Activated naive CD4-positive, alpha-beta T cell treated with anti-CD3 and anti-CD28 coated beads, Interleukin-2, amount 10 ng/mL, durations not matched to agents 7 days and 5 days (primary cell): ENCODE results near the gene CLSTN1.

ENCODE experiments used
- CTCF ChIA-PET: fragments of 350-600 bp; sonication (Branson Sonifier 250); formaldehyde crosslinking; loops from one replicate; lab custom pipeline; 2021; ENCODE audit warnings: antibody characterized with exemption; lab: Charles Lee
- DNase-seq: peaks from one replicate; pipeline ENCODE4 v3.0.0-alpha.2; 2020
- H3K27ac Mint-ChIP-seq: one replicate; pipeline ENCODE4 v1.8.0; 2021; ENCODE audit warnings: mild to moderate bottlenecking, moderate library complexity, mixed read lengths
- H3K27me3 Mint-ChIP-seq: one replicate; pipeline ENCODE4 v1.8.0; 2021; ENCODE audit warnings: mild to moderate bottlenecking, mixed read lengths
- H3K36me3 Mint-ChIP-seq: one replicate; pipeline ENCODE4 v1.8.0; 2021; ENCODE audit warnings: mixed read lengths
- H3K4me1 Mint-ChIP-seq: one replicate; pipeline ENCODE4 v1.8.0; 2021; ENCODE audit warnings: mixed read lengths
- H3K4me3 Mint-ChIP-seq: one replicate; pipeline ENCODE4 v1.8.0; 2021; ENCODE audit warnings: mild to moderate bottlenecking, moderate library complexity, mixed read lengths
- H3K9me3 Mint-ChIP-seq: one replicate; pipeline ENCODE4 v1.8.0; 2021; ENCODE audit warnings: mixed read lengths

CLSTN1 gene

GRCh38 chr1:9833632-9834031 is 9.9 kb upstream of the CLSTN1 start:
- H3K4me3 Mint-ChIP-seq = no peak overlapping the region
- DNase-seq = no peak
- H3K9me3 Mint-ChIP-seq = no peaks in the 10 kb centered on the region
- CTCF ChIA-PET = interaction anchor here (1.0 to 1.8 kb wide), 2 partner anchors 15 to 32 kb away, joined by 3 to 4 read pairs; no protein-coding TSS in a partner anchor
- no peak overlapping the region for H3K27ac Mint-ChIP-seq
- H3K27me3 Mint-ChIP-seq = peaks cover 39% of the 10 kb centered on the region
- H3K4me1 Mint-ChIP-seq = no peaks in the 10 kb centered on the region
- no peaks in the 10 kb centered on the region for H3K36me3 Mint-ChIP-seq

GRCh38 chr1:9827558-9828185 is 3.9 kb upstream of the CLSTN1 start:
- no peaks in the 10 kb centered on the region for H3K9me3 Mint-ChIP-seq
- H3K4me3 Mint-ChIP-seq = no peak overlapping the region
- CTCF ChIA-PET = interaction anchor here (0.5 to 3.5 kb wide), 6 partner anchors 12 to 114 kb away, joined by 3 to 15 read pairs (median 4); no protein-coding TSS in a partner anchor
- peak; percentile 33 for DNase-seq
- H3K27me3 Mint-ChIP-seq = peaks cover 44% of the 10 kb centered on the region
- H3K4me1 Mint-ChIP-seq = peaks cover 31% of the 10 kb centered on the region
- no peak overlapping the region for H3K27ac Mint-ChIP-seq
- H3K36me3 Mint-ChIP-seq = peaks cover 1% of the 10 kb centered on the region

- Mint-ChIP-seq H3K27me3 (peaks cover 44% of the 10 kb centered on the region), H3K4me3 (no peak overlapping the region), H3K4me1 (peaks cover 40% of the 10 kb centered on the region), H3K9me3 (no peaks in the 10 kb centered on the region), H3K36me3 (peaks cover 7% of the 10 kb centered on the region), H3K27ac (peak overlapping the region; percentile 9)
- CTCF ChIA-PET = interaction anchor here (1.2 to 3.5 kb wide), 4 partner anchors 35 to 42 kb away, joined by 4 to 15 read pairs (median 5); no protein-coding TSS in a partner anchor
- DNase-seq = no peak
Measured at GRCh38 chr1:9826616-9827015, 2.9 kb upstream of the CLSTN1 start.

GRCh38 chr1:9826087-9826486 is 2.3 kb upstream of the CLSTN1 start:
- H3K36me3 Mint-ChIP-seq = peaks cover 7% of the 10 kb centered on the region
- H3K9me3 Mint-ChIP-seq = no peaks in the 10 kb centered on the region
- H3K4me3 Mint-ChIP-seq = no peak overlapping the region
- peak overlapping the region; percentile 50 for H3K27ac Mint-ChIP-seq
- H3K27me3 Mint-ChIP-seq = peaks cover 44% of the 10 kb centered on the region
- no peak for DNase-seq
- peaks cover 42% of the 10 kb centered on the region for H3K4me1 Mint-ChIP-seq
- CTCF ChIA-PET = interaction anchor here (1.2 to 3.5 kb wide), 3 partner anchors 36 to 43 kb away, joined by 4 to 15 read pairs (median 4); no protein-coding TSS in a partner anchor

GRCh38 chr1:9825093-9826074 is 1.6 kb upstream of the CLSTN1 start:
- Mint-ChIP-seq H3K4me3 (peak overlapping the region; percentile 39), H3K4me1 (peaks cover 49% of the 10 kb centered on the region), H3K9me3 (no peaks in the 10 kb centered on the region), H3K27ac (peak overlapping the region; percentile 63), H3K27me3 (peaks cover 44% of the 10 kb centered on the region), H3K36me3 (peaks cover 10% of the 10 kb centered on the region)
- CTCF ChIA-PET = interaction anchor here (1.2 to 3.5 kb wide), 2 partner anchors 37 to 41 kb away, joined by 4 to 15 read pairs; no protein-coding TSS in a partner anchor
- peak; percentile 54 for DNase-seq

- Mint-ChIP-seq H3K4me3 (peak overlapping the region; percentile 39), H3K27me3 (peaks cover 39% of the 10 kb centered on the region), H3K27ac (peak overlapping the region; percentile 63), H3K36me3 (peaks cover 10% of the 10 kb centered on the region), H3K9me3 (no peaks in the 10 kb centered on the region), H3K4me1 (peaks cover 53% of the 10 kb centered on the region)
- CTCF ChIA-PET = no interaction called here
- no peak for DNase-seq
Measured at GRCh38 chr1:9824702-9825089, 931 bp upstream of the CLSTN1 start.

GRCh38 chr1:9823693-9823942 is 147 bp downstream of the CLSTN1 start:
- CTCF ChIA-PET = no interaction called here

GRCh38 chr1:9822897-9823692 is 670 bp downstream of the CLSTN1 start:
- H3K9me3 Mint-ChIP-seq = no peaks in the 10 kb centered on the region
- peak; percentile 52 for DNase-seq
- H3K4me3 Mint-ChIP-seq = peak overlapping the region; percentile 90
- CTCF ChIA-PET = interaction anchor here (2.7 kb wide), 1 partner anchor 39 kb away, joined by 17 read pairs; no protein-coding TSS in a partner anchor
- H3K4me1 Mint-ChIP-seq = peaks cover 53% of the 10 kb centered on the region
- peaks cover 36% of the 10 kb centered on the region for H3K27me3 Mint-ChIP-seq
- H3K36me3 Mint-ChIP-seq = peaks cover 13% of the 10 kb centered on the region
- peak overlapping the region; percentile 82 for H3K27ac Mint-ChIP-seq

More at GRCh38 chr1:9823693-9823942, 147 bp downstream of the CLSTN1 start:
- H3K9me3 Mint-ChIP-seq = no peaks in the 10 kb centered on the region
- H3K27me3 Mint-ChIP-seq = peaks cover 36% of the 10 kb centered on the region
- no peak for DNase-seq
- peaks cover 13% of the 10 kb centered on the region for H3K36me3 Mint-ChIP-seq
- peak overlapping the region; percentile 60 for H3K4me3 Mint-ChIP-seq
- H3K4me1 Mint-ChIP-seq = peaks cover 53% of the 10 kb centered on the region
- no peak overlapping the region for H3K27ac Mint-ChIP-seq

- CTCF ChIA-PET = interaction anchor here (2.7 kb wide), 1 partner anchor 38 kb away, joined by 17 read pairs; no protein-coding TSS in a partner anchor
- peaks cover 48% of the 10 kb centered on the region for H3K4me1 Mint-ChIP-seq
- no peak for DNase-seq
- peaks cover 30% of the 10 kb centered on the region for H3K27me3 Mint-ChIP-seq
- H3K9me3 Mint-ChIP-seq = no peaks in the 10 kb centered on the region
- H3K4me3 Mint-ChIP-seq = peak overlapping the region; percentile 90
- peak overlapping the region; percentile 82 for H3K27ac Mint-ChIP-seq
- H3K36me3 Mint-ChIP-seq = peaks cover 13% of the 10 kb centered on the region
Measured at GRCh38 chr1:9822490-9822889, 1.3 kb downstream of the CLSTN1 start.

- H3K27ac Mint-ChIP-seq = peak overlapping the region; percentile 21
- peak overlapping the region; percentile 90 for H3K4me3 Mint-ChIP-seq
- CTCF ChIA-PET = interaction anchor here (2.7 kb wide), 1 partner anchor 37 kb away, joined by 17 read pairs; no protein-coding TSS in a partner anchor
- H3K4me1 Mint-ChIP-seq = peaks cover 45% of the 10 kb centered on the region
- H3K27me3 Mint-ChIP-seq = peaks cover 25% of the 10 kb centered on the region
- no peaks in the 10 kb centered on the region for H3K9me3 Mint-ChIP-seq
- H3K36me3 Mint-ChIP-seq = peaks cover 16% of the 10 kb centered on the region
- DNase-seq = no peak
Measured at GRCh38 chr1:9821710-9822109, 2.1 kb downstream of the CLSTN1 start.

- DNase-seq = no peak
- H3K4me1 Mint-ChIP-seq = peaks cover 40% of the 10 kb centered on the region
- H3K27me3 Mint-ChIP-seq = peaks cover 14% of the 10 kb centered on the region
- no peak overlapping the region for H3K27ac Mint-ChIP-seq
- no peak overlapping the region for H3K4me3 Mint-ChIP-seq
- CTCF ChIA-PET = interaction anchor here (2.7 kb wide), 1 partner anchor 36 kb away, joined by 17 read pairs; no protein-coding TSS in a partner anchor
- H3K36me3 Mint-ChIP-seq = peaks cover 20% of the 10 kb centered on the region
- H3K9me3 Mint-ChIP-seq = no peaks in the 10 kb centered on the region
Measured at GRCh38 chr1:9820521-9820920, 3.2 kb downstream of the CLSTN1 start.

GRCh38 chr1:9817734-9818133 is 6.0 kb downstream of the CLSTN1 start:
- H3K9me3 Mint-ChIP-seq = no peaks in the 10 kb centered on the region
- peaks cover 19% of the 10 kb centered on the region for H3K36me3 Mint-ChIP-seq
- CTCF ChIA-PET = interaction anchor here (0.7 to 1.0 kb wide), 4 partner anchors 33 to 202 kb away, joined by 3 to 4 read pairs (median 3); no protein-coding TSS in a partner anchor
- no peak overlapping the region for H3K4me3 Mint-ChIP-seq
- peaks cover under 1% of the 10 kb centered on the region for H3K27me3 Mint-ChIP-seq
- DNase-seq = no peak
- H3K27ac Mint-ChIP-seq = no peak overlapping the region
- H3K4me1 Mint-ChIP-seq = peaks cover 30% of the 10 kb centered on the region

- Mint-ChIP-seq H3K9me3 (no peaks in the 10 kb centered on the region), H3K4me3 (no peak overlapping the region), H3K27me3 (no peaks in the 10 kb centered on the region), H3K27ac (no peak overlapping the region), H3K36me3 (peaks cover 13% of the 10 kb centered on the region), H3K4me1 (peaks cover 20% of the 10 kb centered on the region)
- no peak for DNase-seq
- CTCF ChIA-PET = no interaction called here
Measured at GRCh38 chr1:9816199-9816598, 7.6 kb downstream of the CLSTN1 start.
